HFF-Myc (cell line): Measurements from ENCODE around the gene C1QTNF8.

Experiments used
- DNase-seq: peaks from one replicate; pipeline ENCODE4 v3.0.0-alpha.2; 2011; ENCODE audit warnings: low read depth; ENCODE audit errors: extremely low read depth
- H3K4me3 ChIP-seq: replicated peaks from 2 replicates; pipeline ENCODE4 v1.5.1; 2011; ENCODE audit warnings: low read depth, mild to moderate bottlenecking, control low read depth, low read length
- CTCF ChIP-seq: IDR thresholded peaks from 2 replicates; pipeline ENCODE4 v1.5.1; 2012; ENCODE audit warnings: mild to moderate bottlenecking, low read depth, low read length, control low read depth; ENCODE audit errors: missing control alignments

The C1QTNF8 gene

GRCh38 chr16:1077877-1078578 lies 18.0 kb downstream of the C1QTNF8 start:
- no peak overlapping the region for H3K4me3 ChIP-seq

GRCh38 chr16:1076801-1077576 lies 19.1 kb downstream of the C1QTNF8 start:
- no peak overlapping the region for H3K4me3 ChIP-seq
- TF ChIP-seq CTCF: no peak
- DNase-seq: no peak

More at GRCh38 chr16:1077877-1078578, 18.0 kb downstream of the C1QTNF8 start:
- no peak for DNase-seq
- no peak for TF ChIP-seq CTCF

- DNase-seq: no peak
- no peak overlapping the region for H3K4me3 ChIP-seq
- no peak for TF ChIP-seq CTCF
Observed at GRCh38 chr16:1075546-1075945, 20.5 kb downstream of the C1QTNF8 start.

GRCh38 chr16:1074379-1074649 lies 21.7 kb downstream of the C1QTNF8 start:
- no peak overlapping the region for H3K4me3 ChIP-seq
- DNase-seq: no peak
- no peak for TF ChIP-seq CTCF

GRCh38 chr16:1073566-1074378 lies 22.3 kb downstream of the C1QTNF8 start:
- TF ChIP-seq CTCF: peak; percentile 3
- no peak overlapping the region for H3K4me3 ChIP-seq
- DNase-seq: no peak

- no peak for TF ChIP-seq CTCF
- no peak overlapping the region for H3K4me3 ChIP-seq
- no peak for DNase-seq
Observed at GRCh38 chr16:1073262-1073558, 22.8 kb downstream of the C1QTNF8 start.
